Measurements from ENCODE around the gene ZDHHC1.
"Not testable (repeated sequence)": the region's sequence is repeated elsewhere in the genome, so short reads cannot be mapped to it uniquely, and the experiment has no call there.

ZDHHC1 gene

GRCh38 chr16:67417333-67418061 is 1.2 kb upstream of the ZDHHC1 start:
- in situ Hi-C loops (cut with MboI; ENCODE audit: low sequenced_read_pairs), result no loop called here

- in situ Hi-C loops (cut with MboI; ENCODE audit: low sequenced_read_pairs), result not testable (repeated sequence)
Observed at GRCh38 chr16:67415421-67415820, 856 bp downstream of the ZDHHC1 start.

GRCh38 chr16:67413978-67414911 is 2.0 kb downstream of the ZDHHC1 start:
- in situ Hi-C loops (cut with MboI; ENCODE audit: low sequenced_read_pairs), result no loop called here

GRCh38 chr16:67412294-67412693 is 4.0 kb downstream of the ZDHHC1 start:
- in situ Hi-C loops (cut with MboI; ENCODE audit: low sequenced_read_pairs), result no loop called here

GRCh38 chr16:67411339-67411738 is 4.9 kb downstream of the ZDHHC1 start:
- in situ Hi-C loops (cut with MboI; ENCODE audit: low sequenced_read_pairs), result no loop called here

GRCh38 chr16:67409631-67410030 is 6.6 kb downstream of the ZDHHC1 start:
- in situ Hi-C loops (cut with MboI; ENCODE audit: low sequenced_read_pairs), result no loop called here

GRCh38 chr16:67407788-67408452 is 8.4 kb downstream of the ZDHHC1 start:
- in situ Hi-C loops (cut with MboI; ENCODE audit: low sequenced_read_pairs), result no loop called here

- in situ Hi-C loops (cut with MboI; ENCODE audit: low sequenced_read_pairs), result no loop called here
Observed at GRCh38 chr16:67407176-67407787, 9.0 kb downstream of the ZDHHC1 start.

GRCh38 chr16:67406111-67406971 is 9.9 kb downstream of the ZDHHC1 start:
- in situ Hi-C loops (cut with MboI; ENCODE audit: low sequenced_read_pairs), result no loop called here

GRCh38 chr16:67405336-67405735 is 10.9 kb downstream of the ZDHHC1 start:
- in situ Hi-C loops (cut with MboI; ENCODE audit: low sequenced_read_pairs), result no loop called here

- in situ Hi-C loops (cut with MboI; ENCODE audit: low sequenced_read_pairs), result no loop called here
Observed at GRCh38 chr16:67404740-67405226, 11.5 kb downstream of the ZDHHC1 start.

GRCh38 chr16:67403976-67404555 is 12.2 kb downstream of the ZDHHC1 start:
- in situ Hi-C loops (cut with MboI; ENCODE audit: low sequenced_read_pairs), result no loop called here

- in situ Hi-C loops (cut with MboI; ENCODE audit: low sequenced_read_pairs), result no loop called here
Observed at GRCh38 chr16:67400901-67401300, 15.4 kb downstream of the ZDHHC1 start.

GRCh38 chr16:67399749-67400704 is 16.2 kb downstream of the ZDHHC1 start:
- in situ Hi-C loops (cut with MboI; ENCODE audit: low sequenced_read_pairs), result no loop called here

GRCh38 chr16:67399218-67399733 is 17.0 kb downstream of the ZDHHC1 start:
- in situ Hi-C loops (cut with MboI; ENCODE audit: low sequenced_read_pairs), result no loop called here

- in situ Hi-C loops (cut with MboI; ENCODE audit: low sequenced_read_pairs), result no loop called here
Observed at GRCh38 chr16:67398546-67399217, 17.6 kb downstream of the ZDHHC1 start.

- in situ Hi-C loops (cut with MboI; ENCODE audit: low sequenced_read_pairs), result no loop called here
Observed at GRCh38 chr16:67397812-67398545, 18.3 kb downstream of the ZDHHC1 start.

Data from HL-60/S4 treated with retinoic acid at 250 ng/mL for 4 days and 3 days (cell line).